HG03520 (cell line): ENCODE measurements around the gene FCAMR.
A peak's percentile ranks its signal among the peaks of the same experiment; 100 is the strongest.

Source experiments
- ATAC-seq: cut with Tn5 transposase; IDR thresholded peaks from one replicate; pipeline ENCODE4 v1.9.1; 2021; ENCODE audit warnings: mild to moderate bottlenecking, moderate library complexity; ENCODE audit not compliant: unreplicated experiment

The FCAMR gene

DNA sequence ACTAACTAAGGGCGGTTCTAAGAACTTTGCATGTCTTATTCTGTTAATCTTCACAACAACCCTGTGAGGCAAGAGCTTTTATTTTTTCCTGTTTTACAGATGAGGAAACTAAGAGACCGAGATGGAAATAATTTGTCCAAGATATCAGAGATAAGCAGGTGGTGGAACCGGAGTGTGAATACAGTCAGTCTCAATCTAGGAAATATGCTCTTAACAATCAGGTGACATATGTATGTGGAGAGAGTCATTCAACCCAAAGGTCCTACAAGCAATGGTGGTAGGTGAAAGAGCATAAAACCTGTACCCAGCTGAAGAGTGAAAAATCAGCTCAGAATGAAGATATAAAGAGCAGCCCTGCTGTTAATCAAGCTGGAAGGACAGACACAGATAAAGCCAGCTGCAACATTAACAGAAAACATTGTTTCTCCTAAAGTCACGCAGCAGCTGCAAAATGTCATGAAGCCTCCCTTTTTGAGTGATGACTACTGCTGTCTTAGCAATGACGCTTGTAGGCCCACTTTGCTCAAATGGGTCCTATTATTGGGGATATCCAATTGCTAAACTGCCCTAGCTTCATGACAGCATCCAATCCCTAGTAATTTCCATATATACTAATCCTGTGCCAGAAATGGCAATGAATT lies 30.5 kb upstream of the FCAMR start:
- no peak for ATAC-seq

DNA sequence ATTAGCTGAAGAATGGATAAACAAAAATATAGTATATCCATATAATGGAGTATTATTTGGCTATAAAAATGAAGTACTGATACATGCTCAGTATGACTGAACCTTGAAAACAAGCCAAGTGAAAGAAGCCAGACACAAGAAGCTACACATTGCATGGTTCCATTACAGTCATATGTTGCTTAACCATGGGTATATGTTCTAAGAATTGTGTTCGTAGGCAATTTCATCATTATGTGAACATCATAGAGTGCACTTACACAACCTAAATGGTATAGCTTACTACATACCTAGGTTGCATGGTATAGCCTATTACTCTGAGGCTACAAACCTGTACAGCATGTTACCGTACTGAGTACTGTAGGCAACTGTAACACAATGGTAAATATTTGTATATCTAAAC lies 28.6 kb upstream of the FCAMR start:
- no peak for ATAC-seq

DNA sequence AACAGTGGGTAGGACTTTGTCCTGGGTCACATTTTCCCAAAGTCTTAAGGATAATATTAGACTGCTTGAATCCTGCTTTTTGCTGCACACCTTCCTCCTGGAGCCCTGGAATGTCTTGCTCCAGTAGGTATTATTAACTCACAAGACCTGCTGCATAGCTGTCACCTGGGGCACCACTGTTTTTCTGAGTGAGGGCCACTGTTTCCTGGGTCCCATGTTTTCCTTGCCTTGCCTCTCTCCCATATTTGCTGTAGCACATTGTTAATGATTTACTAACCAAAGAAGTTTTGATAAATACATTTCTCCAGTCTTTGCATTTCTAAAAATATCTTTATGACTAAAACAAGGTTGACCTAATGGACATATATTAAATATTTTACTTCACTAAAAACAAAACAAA lies 22.5 kb upstream of the FCAMR start:
- ATAC-seq: no peak

DNA sequence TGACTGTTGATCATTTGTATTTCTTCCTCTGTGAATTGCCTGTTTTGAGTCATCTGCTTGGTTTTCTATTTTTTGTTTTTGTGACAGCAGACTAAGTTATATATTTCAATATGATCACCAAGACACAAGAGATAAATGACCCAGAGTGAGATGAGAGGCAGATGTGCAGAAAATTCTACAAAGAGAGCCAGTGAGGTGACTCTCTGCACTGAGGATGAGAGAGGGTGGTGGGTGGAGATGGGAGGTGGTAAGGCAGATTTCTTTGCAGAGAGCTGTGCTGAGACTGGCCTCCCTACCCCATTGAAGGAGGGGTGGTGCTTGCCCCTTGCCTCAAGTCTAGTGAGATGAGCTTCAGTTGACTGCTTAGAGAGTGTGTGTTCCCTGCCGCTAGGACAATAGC lies 17.6 kb upstream of the FCAMR start:
- ATAC-seq: no peak

DNA sequence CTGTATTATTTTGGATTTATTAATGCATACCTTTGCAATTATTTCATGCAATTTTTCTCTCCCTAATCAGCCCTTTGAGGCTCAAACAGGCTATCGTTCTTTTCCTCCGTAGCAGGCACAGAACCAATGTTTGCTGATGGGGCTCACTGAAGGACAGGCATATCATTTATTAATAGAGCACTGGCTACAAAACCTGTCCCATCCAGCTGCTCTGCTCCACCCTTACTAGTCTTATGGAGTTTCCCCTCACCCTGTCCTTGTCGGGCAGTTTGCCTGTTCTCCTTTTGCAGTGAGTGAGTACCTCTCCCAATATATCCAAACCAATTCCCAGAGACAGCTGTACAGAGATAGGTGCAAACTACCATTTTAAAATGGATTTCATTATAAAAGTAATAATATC lies 16.6 kb upstream of the FCAMR start:
- ATAC-seq: no peak

DNA sequence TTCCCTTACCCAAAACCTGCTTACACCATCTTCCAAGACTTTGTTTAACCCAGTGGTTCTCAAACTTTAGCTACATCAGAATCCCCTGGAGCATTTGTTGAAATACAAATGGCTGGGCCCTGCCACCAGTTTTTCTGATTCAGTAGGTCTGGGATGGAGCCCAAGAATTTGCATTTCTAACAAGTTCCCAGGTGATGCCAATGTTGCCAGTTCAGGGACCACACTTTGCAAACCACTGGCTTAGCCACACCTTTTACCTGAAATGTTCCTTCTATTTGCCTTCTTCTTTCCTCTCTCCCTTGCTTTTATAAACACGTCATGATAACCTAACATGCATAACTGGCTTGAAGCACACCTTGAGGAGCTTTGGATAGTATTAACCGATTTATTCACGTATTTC lies 16.1 kb upstream of the FCAMR start:
- ATAC-seq: no peak

DNA sequence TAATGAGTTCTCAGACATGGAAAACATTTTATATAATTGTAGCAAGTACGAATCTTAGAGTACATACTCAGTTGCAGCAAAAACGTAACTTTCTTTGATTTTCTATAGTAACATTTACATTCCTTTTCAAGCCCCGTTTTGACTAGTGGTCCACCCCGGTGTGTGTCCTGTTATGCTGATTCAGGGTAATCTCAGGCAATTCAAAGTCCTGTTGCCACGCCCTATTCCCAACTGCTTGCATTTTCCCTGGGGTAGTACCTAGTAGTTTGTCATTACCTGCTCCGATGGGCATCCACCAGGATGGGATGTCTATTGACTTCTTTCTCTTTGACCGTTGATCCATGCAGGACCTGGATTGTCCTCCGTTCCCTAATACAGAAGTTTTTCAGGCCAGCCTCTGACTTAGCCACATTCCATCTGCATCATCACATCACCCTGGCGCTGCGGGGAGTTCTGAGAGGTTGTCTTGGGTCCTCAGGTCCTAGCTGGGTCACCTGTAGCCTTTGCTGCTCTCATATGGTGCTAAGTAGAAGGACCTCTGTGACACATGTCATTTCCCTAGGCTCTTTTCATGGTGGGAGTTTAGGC lies 15.0 kb upstream of the FCAMR start:
- no peak for ATAC-seq

DNA sequence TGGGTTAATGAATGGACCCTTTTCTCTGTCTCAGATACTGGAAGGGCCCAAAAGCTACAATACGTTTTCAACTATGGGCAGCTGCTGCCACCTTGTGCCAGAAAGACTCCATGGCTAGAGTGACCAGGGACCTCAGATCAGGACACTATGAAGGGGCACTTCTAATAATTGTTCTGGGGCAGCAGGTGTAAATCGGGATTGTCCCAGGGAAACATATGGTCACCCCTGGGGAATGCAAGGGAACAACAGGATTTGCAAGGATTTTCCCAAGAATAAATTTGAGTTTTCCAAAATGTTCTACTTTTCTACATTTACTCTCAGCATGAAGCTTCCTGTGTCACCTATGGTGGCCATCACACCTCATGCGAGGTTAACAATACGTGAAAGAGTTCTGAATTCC lies 12.0 kb upstream of the FCAMR start:
- ATAC-seq: no peak

DNA sequence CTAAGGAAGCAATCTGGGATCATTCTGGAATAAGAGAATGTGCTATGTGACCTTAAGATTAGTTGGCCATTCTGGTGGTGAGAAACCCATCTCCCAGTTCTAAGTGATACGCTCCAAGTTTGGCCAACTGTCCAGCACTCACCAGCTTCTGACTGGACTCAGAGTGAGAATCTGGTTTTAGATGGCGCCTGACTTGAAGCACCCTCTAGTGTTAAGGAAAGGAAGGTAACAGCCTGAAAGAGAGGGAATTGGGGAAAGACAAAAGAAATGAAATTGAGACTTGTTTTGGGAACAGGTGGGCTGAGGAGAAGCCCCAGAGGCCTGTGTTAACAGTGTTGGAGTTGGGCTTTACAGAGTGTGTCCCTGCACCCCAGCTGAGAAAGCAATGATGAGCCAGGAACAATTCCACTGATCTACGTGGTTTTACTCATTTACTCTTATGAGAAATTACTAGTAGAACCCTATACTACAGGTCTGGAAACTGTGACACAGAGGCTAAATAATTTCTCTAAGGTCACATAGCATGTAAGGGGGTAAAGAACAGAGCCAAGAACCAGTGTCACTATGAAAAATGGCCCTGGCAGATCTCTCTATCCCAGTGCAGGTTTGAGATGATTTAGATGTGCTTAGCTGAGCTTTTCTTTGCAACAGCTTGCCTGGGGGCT lies 9.3 kb upstream of the FCAMR start:
- no peak for ATAC-seq

DNA sequence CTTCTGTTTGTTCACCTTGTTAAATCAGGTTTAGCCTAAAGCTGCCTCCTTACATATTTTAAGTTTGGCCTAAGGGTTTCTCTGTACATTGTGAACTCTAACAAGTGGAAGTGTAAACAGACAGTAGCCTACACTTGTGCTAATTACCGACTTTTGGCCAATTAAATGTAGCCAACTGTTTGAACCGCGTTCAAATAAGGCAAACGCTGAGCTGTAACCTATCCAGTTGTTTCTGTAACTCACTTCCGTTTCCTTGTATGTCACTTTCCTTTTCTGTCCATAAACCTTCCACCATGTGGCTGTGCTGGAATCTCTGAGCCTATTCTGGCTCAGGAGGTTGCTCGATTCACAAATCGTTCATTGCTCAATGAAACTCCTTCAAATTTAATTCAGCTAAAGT lies 8.0 kb upstream of the FCAMR start:
- no peak for ATAC-seq

DNA sequence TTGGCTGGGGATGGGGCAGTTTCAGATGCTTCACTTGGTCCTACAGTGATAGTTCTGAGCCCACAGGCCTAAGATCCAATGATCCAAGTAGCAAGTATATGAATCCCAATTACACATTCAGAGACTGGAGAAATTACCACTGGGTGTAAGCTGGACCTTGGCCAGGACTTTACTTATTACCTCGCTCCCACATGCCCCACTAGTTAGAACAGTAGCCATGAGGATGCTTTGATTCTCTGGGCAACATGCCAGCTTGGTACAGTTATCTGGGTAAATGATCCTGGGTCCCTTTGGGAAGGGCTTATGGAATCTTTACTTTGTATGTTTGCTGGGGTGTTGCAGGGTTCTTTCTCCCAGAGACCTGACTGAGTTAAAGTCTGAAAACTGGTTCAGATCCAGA lies 5.0 kb upstream of the FCAMR start:
- ATAC-seq: no peak

DNA sequence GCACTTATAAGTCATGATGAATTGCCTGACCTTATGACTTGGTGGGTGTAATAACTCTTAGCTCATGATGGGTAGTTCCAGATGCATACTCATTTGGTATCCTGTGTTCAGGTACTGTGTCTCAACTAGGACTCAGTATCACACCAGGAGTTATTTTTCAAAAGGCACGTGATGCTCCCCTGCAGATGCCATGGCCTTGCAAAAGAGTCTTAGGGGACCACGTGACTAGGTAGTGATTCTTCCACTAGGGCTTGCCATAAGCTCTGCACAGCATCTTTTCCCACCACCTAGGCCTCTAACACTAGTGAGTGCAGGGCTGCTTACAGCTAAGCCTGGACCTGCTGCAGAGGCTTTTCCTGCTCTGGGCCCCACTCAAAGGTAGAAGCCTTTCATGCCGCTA lies 3.9 kb upstream of the FCAMR start:
- ATAC-seq: no peak

DNA sequence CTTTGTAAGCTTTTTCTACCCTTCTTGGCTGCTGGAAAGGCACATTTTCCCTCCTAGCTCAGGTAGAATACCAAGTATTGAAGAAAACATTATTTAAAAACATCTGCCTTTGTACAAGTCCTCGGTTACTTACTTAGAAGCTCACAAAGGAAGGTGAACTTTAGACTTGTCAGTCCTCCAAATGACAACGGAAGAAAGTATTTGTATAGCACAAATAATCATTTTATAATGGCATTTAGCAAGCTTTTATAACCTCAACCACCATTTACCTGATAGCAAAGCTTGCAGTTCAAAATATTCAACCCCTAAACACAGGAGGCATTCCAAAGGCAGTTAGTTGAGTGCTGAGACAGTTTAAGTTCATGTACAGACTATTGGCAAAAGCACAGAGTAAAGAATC lies 2.5 kb upstream of the FCAMR start:
- ATAC-seq: no peak

DNA sequence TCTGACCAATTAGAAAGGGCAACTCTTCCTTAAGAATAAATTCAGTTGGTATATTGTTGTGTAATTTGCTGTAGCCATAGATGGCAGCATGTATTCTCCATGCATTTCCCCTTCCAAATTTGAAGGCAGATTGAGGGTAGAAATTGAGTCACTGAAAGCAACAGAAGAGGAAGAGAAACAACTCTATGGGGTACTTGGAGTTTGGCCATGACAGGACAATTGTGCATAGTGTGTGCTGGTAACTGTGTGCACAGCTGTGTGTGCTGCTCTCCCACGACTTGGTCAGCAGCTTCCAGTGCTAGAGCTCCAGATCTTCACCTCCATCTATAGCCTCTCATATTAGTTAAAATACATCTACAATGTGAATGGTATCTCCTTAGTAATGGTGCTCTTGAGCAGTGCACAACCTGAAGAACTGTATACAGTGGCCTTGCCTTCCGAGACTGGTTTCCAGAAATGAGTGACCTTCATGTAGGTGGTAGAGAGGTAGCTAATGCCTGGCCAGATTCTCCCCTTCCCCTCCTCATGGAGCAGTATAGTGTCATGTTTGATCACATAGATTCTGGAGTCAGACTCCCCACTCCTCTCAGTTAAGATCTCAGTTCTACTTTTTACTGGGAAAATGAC lies 882 bp upstream of the FCAMR start:
- peak; percentile 57 for ATAC-seq

DNA sequence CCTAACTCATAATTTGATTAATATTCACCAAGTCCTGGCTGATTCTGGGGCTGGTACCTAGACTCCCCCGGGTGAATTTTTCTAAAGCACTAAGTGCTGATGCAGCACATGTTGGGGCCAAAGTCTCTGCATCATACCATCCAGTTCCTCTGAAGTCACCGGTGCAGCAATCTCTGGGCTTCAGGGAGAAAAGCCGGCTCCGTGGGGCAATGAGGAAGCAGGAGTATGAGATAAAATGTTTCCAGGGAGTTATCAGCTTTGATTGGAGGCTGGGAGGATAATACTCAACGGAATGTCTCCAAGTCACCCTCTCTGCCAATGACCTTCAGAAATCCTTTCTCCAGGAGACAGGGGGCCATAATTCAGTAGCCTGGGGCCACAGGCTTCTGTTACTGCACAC lies 1.2 kb downstream of the FCAMR start:
- ATAC-seq: no peak

DNA sequence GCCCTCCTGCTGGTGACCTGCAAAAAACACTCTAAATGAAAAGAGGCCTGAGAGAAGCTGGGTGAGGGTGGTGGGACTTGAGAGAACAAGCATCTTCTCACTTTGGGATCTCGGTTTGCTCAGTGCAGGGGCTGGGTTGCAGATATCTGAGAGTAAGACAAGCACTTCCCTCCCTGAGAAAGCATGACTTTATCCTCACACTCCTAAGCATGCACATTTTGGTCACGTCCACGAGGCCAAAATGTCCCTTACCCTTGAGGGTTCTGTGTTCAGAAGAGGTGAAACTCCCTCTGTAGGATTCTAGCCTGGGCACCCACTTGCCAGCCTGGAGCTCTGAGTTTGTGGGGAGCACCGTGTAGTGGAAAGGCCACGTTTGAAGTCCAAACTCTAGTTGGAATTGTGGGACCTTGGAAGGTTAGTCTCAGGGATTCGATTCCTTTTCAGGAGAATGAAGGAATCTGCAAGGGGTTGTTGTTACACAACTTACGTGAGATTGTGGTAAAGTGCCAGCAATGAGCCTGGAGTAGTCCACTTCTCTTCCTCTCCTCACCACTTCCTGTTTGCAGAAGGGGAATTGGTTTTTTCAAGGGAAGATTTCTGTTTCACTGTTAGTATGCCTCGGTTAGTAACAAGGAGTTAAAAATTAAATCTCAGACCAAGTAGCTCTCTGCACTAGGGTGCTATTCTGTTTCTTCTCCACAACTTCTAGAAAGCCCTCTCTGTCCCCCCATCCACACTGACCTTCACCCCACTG lies 3.0 kb downstream of the FCAMR start:
- no peak for ATAC-seq

DNA sequence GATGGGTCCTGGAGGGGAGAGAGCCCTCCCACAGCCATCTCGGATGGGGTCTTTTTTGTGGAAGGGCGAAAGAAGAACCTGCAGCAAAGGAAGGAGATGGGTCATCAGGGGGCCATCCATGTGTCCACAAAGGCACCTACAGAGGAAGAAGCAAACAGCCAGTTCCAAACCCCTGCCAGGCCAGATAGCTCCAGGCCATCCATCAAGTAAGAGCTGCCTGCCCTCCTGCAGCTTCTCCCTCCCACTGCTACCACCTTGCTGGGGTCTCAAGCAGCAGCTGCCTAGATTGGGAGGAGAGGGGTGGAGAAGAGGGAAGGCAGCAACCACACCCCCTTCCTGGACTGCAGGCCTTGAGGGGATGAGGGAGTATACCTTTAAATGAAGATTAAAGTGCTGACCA lies 4.5 kb downstream of the FCAMR start:
- no peak for ATAC-seq

DNA sequence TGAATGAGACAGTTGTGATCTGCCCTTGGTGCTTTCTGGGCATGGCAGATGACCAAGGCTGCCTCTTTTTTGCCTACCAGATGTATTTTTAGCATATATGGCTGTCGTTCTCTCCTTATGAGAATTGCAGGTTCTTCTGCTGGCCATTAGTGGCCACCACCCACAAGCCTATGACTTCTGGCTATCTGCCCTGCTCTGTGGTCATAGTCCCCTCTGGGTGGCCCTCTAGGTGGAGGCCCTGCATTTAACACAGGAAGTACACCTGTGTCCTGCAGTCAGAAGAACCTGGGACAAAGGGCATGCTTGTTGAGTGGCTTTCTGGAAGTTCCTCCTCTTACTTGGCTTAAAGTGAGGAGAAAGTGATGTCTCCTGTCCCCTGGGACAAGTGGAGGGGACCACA lies 6.5 kb downstream of the FCAMR start:
- ATAC-seq: no peak

DNA sequence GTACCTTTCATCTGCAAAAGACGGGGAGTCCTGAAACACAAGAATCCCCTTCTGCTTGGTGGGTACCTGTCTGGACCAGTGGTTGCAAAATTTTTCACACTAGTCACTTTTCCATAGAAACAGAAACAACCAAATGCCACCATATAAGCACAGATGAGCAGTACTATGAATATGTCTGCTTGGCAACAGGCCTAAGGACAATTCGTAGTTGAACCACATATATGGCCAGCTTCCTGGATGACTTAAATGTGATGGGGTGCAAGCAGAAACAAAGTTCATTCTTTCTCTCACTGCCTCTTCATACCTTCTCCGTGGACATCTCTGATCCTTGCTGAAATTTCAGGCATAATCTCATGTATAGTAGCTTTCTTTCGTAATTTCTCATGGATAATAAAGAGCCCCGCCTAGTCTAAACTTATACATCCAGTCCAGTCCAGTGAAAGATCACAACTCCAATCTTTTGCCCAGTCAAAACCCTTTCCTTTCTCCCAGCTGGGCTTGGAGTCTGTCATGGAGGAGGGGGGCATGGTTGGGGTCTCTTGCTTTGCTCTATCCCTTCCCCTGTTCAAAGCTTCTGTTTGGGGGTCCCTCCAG lies 7.0 kb downstream of the FCAMR start:
- ATAC-seq: no peak

DNA sequence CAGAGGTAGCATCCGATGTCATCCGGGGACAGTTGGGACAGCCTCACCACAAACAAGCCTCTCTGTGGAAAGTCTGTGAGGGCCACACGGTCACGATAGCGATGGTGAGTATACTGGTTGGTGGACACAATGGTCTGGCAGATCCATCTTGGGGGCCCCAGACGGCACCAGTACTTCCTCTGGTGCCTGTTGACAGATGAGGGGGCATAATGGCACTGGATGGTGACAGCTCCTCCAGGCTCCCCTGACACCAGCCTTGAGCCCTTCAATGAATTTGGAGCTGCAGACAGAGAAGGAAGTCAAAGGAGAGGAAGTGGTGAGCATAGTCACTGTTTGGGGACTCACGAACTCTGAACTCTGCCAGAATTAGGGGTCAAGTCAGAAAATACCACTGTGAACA lies 8.0 kb downstream of the FCAMR start:
- no peak for ATAC-seq

DNA sequence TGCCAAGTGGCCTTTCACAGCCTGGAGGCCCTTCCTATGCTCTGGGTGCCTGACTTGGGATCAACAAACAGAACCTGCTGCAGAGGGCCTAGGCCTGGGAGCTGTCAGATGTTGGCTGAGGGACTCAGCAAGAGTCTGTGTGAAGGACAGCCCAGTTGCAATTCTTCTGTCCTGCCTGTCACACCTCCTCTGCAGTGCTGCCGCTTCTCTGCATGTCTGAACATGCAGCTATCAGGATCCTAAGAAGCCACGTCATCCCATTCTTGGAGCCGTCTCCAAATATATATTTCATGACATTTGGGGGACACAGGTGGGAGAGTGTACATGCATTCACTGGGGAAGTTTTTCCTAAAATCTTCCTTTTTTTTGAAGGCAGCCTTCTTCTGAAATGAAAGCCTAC lies 8.6 kb downstream of the FCAMR start:
- ATAC-seq: no peak
